A673 (cell line): Measurements from ENCODE around the gene CLSTN1. TPM values are rescaled to one million over a fixed set of nuclear protein-coding genes. Genes with fewer than 3 reads are reported as not detected.
A peak's percentile ranks its signal among the peaks of the same experiment; 100 is the strongest.

Experiments used
- BruUV-seq: library from RNA; stranded (reverse); fragments of 400-500 nt; replicated peaks from 2 replicates; lab custom pipeline; 2021; lab: Mats Ljungman, UMichigan
- CTCF ChIA-PET: fragments of 300-600 bp; sonication (Branson Sonifier 250); formaldehyde crosslinking; loops from one replicate; lab custom pipeline; 2022; ENCODE audit warnings: antibody characterized with exemption; lab: Charles Lee
- POLR2A ChIA-PET: fragments of 300-600 bp; sonication (Branson Sonifier 250); formaldehyde crosslinking; loops from one replicate; lab custom pipeline; 2022; ENCODE audit warnings: antibody characterized with exemption; ENCODE audit not compliant: low non-redundant PET; lab: Charles Lee
- DNase-seq: peaks from one replicate; pipeline ENCODE4 v3.0.0-alpha.2; 2015; ENCODE audit warnings: low spot score
- H3K27ac ChIP-seq: fragments of 200-600 bp; sonication (generic); 2 replicates; pipeline ENCODE4 v1.5.1; 2016; ENCODE audit warnings: mixed run types, low read depth, mild to moderate bottlenecking, mixed read lengths, antibody characterized with exemption, low read length; ENCODE audit not compliant: poor library complexity, severe bottlenecking
- H3K27me3 ChIP-seq: fragments of 200-600 bp; sonication (generic); replicated peaks from 2 replicates; pipeline ENCODE4 v1.6.1; 2017; ENCODE audit warnings: mixed run types, low read depth, mild to moderate bottlenecking, mixed read lengths, antibody characterized with exemption, low read length; ENCODE audit not compliant: insufficient read depth, poor library complexity
- H3K36me3 ChIP-seq: fragments of 200-600 bp; sonication (generic); 2 replicates; pipeline ENCODE4 v1.6.1; 2016; ENCODE audit warnings: mixed run types, mild to moderate bottlenecking, mixed read lengths, antibody characterized with exemption, low read length; ENCODE audit not compliant: insufficient read depth, poor library complexity, severe bottlenecking
- H3K4me1 ChIP-seq: fragments of 200-600 bp; sonication (generic); 2 replicates; pipeline ENCODE4 v1.6.1; 2017; ENCODE audit warnings: mixed run types, mild to moderate bottlenecking, mixed read lengths, antibody characterized with exemption, low read length; ENCODE audit not compliant: insufficient read depth, poor library complexity, severe bottlenecking
- H3K4me3 ChIP-seq: fragments of 200-600 bp; sonication (generic); 2 replicates; pipeline ENCODE4 v1.5.1; 2016; ENCODE audit warnings: low read depth, mixed run types, mild to moderate bottlenecking, mixed read lengths, low read length; ENCODE audit not compliant: poor library complexity, severe bottlenecking
- H3K9me3 ChIP-seq: fragments of 200-600 bp; sonication (generic); 2 replicates; pipeline ENCODE4 v1.6.1; 2016; ENCODE audit warnings: mixed run types, low read depth, mild to moderate bottlenecking, mixed read lengths, antibody characterized with exemption, low read length; ENCODE audit not compliant: poor library complexity, severe bottlenecking
- EZH2 ChIP-seq: fragments of 200-600 bp; sonication (generic); IDR thresholded peaks from 2 replicates; pipeline ENCODE4 v1.6.1; 2017; ENCODE audit warnings: borderline replicate concordance, low read depth, mild to moderate bottlenecking, mixed read lengths, antibody characterized with exemption, low read length; ENCODE audit not compliant: poor library complexity, severe bottlenecking
- intact Hi-C: fragments of 100-400 bp; cut with micrococcal nuclease; formaldehyde crosslinking; loops from one replicate; pipeline ENCODE4 v1.10.0; 2022; ENCODE audit not compliant: unreplicated experiment
- total RNA-seq: library from RNA; stranded (reverse); gene quantifications from 2 replicates; pipeline ENCODE4 v1.2.3, GENCODE V29; 2021
- TF ChIP-seq, protein P1 (sequence below): fragments of 300-800, 200-600 bp; sonication (generic); conservative IDR thresholded peaks from 2 replicates; pipeline ENCODE4 v1.5.1; 2017; ENCODE audit warnings: low read depth, mild to moderate bottlenecking, antibody characterized with exemption, low read length, moderate library complexity, mixed read lengths

The CLSTN1 gene
- total RNA-seq, 1 experiment from 2014 or later = 77.4 TPM

- Histone ChIP-seq H3K9me3 (no peaks in the 10 kb centered on the region), H3K4me1 (peaks cover 8% of the 10 kb centered on the region), H3K4me3 (no peak overlapping the region), H3K36me3 (no peaks in the 10 kb centered on the region), H3K27me3 (no peaks in the 10 kb centered on the region), H3K27ac (no peak overlapping the region)
- no peak for DNase-seq
- CTCF ChIA-PET = no interaction called here
- intact Hi-C loops = loop anchor here (1.0 kb wide), 1 partner anchor 77 kb away; no protein-coding TSS in a partner anchor
- BruUV-seq = no TSS peak
- POLR2A ChIA-PET = no interaction called here
- TF ChIP-seq EZH2 = no peak
- TF ChIP-seq, protein P1, sequence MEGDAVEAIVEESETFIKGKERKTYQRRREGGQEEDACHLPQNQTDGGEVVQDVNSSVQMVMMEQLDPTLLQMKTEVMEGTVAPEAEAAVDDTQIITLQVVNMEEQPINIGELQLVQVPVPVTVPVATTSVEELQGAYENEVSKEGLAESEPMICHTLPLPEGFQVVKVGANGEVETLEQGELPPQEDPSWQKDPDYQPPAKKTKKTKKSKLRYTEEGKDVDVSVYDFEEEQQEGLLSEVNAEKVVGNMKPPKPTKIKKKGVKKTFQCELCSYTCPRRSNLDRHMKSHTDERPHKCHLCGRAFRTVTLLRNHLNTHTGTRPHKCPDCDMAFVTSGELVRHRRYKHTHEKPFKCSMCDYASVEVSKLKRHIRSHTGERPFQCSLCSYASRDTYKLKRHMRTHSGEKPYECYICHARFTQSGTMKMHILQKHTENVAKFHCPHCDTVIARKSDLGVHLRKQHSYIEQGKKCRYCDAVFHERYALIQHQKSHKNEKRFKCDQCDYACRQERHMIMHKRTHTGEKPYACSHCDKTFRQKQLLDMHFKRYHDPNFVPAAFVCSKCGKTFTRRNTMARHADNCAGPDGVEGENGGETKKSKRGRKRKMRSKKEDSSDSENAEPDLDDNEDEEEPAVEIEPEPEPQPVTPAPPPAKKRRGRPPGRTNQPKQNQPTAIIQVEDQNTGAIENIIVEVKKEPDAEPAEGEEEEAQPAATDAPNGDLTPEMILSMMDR = no peak
Measured at GRCh38 chr1:9861360-9861759, 37.6 kb upstream of the CLSTN1 start.

DNA sequence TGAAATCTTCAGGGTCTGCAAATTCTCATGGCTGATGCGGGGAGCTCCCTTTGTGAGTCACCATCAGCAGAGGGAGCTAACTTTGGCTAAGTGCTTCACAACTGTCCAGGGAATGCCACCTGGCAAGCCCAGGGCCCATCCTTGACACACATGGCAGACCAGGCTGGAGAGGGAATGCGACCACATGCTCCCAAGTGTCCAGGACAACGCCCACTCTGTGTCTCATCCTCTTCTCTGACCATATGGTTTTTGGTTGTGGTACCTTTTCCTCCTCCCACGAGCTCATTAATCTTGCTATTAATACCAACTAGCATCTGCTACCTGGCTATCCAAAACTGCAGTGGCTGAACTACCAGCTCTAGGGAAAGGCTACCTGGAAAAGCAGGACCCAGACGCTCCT, 37.1 kb upstream of the CLSTN1 start:
- BruUV-seq = no TSS peak
- Histone ChIP-seq H3K27me3 (no peaks in the 10 kb centered on the region), H3K36me3 (no peaks in the 10 kb centered on the region), H3K9me3 (no peaks in the 10 kb centered on the region), H3K4me3 (no peak overlapping the region), H3K27ac (no peak overlapping the region), H3K4me1 (peaks cover 8% of the 10 kb centered on the region)
- intact Hi-C loops = loop anchor here (1.0 kb wide), 1 partner anchor 77 kb away; no protein-coding TSS in a partner anchor
- ChIA-PET POLR2A (no interaction called here), CTCF (no interaction called here)
- TF ChIP-seq, protein P1 = no peak
- TF ChIP-seq EZH2 = no peak
- DNase-seq = no peak

GRCh38 chr1:9859281-9860014, 35.7 kb upstream of the CLSTN1 start:
- Histone ChIP-seq H3K4me3 (no peak overlapping the region), H3K4me1 (peaks cover 8% of the 10 kb centered on the region), H3K27ac (peak overlapping the region; percentile 37), H3K27me3 (no peaks in the 10 kb centered on the region), H3K36me3 (no peaks in the 10 kb centered on the region), H3K9me3 (no peaks in the 10 kb centered on the region)
- peak; percentile 48 for DNase-seq
- ChIA-PET CTCF (no interaction called here), POLR2A (no interaction called here)
- intact Hi-C loops = no loop called here
- no TSS peak for BruUV-seq
- TF ChIP-seq, protein P1 = no peak
- no peak for TF ChIP-seq EZH2
